Measurements from ENCODE around the gene IL9R. TPM values are rescaled to one million over a fixed set of nuclear protein-coding genes. Genes with fewer than 3 reads are reported as not detected.
"Not testable (repeated sequence)": the region's sequence is repeated elsewhere in the genome, so short reads cannot be mapped to it uniquely, and the experiment has no call there.

Gene IL9R
- 0.22 TPM for total RNA-seq
- long read RNA-seq = 0 reads

DNA sequence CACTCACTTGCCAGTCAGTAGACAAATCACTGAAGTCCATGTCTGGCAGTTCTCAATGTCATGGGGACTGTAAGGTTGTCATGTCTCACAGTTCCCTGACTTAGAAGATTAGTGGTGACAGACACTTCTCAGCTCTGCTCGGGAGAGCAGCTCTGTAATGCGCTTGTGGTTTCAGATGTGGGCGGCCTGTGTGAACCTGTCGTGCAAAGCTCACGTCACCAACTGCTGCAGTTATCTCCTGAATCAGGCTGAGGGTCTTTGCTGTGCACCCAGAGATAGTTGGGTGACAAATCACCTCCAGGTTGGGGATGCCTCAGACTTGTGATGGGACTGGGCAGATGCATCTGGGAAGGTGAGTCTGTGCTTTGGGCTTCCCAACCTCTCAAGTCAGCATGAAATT is at the start of gene IL9R:
IL9R (plus strand) TSS at position 261 of the 400 bp plus-strand sequence; CDS start at position 325, 64 bp downstream.
- no peak for DNase-seq (ENCODE audit: low spot score)

DNA sequence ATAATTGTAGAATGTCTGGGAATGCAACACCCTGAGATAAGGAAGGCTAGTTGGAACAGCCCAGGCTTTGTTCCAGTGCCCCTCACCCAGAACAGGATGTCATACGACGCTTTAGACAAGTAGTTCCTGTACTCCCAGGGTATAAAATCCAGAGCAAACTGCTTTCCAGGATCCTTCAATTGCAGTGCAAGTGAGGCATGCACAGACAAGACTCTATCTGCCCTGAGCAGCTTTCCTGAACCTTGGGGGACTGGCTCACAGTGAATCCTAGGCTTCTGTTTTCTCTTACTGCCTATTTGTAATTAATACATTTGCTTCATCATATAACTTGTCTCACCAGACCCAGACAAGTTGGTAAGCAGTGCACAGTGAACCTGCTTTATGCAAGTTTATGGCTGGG is 48.4 kb upstream of the IL9R start:
- no peak for DNase-seq (ENCODE audit: low spot score)

DNA sequence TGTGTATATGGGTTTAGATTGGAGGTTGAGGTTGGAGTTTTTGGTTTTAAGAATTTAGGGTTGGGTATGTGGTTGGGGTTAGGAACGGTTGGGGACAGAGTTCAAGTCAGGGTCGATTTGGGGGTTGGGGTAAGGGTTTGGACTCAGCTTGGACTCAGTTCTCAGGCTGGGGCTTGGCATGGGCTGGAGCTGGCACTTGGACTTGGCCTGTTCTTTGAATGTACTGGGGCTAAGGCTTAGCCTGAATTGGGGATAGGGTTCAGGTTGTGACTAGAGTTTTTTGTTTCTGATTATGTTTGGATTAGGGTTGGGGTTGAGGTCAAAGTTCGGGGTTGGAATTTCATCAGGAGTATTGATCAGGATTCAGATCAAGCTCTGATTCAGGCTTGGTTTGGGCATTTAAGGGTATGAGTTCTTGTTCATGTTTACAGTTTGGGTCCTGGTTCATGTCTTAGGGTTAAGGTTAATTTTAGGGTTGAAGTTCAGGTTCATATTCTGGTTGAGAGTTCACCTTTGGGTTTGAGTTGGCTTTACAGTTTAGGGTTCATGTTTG is 46.2 kb upstream of the IL9R start:
- no peak for DNase-seq (ENCODE audit: low spot score)

DNA sequence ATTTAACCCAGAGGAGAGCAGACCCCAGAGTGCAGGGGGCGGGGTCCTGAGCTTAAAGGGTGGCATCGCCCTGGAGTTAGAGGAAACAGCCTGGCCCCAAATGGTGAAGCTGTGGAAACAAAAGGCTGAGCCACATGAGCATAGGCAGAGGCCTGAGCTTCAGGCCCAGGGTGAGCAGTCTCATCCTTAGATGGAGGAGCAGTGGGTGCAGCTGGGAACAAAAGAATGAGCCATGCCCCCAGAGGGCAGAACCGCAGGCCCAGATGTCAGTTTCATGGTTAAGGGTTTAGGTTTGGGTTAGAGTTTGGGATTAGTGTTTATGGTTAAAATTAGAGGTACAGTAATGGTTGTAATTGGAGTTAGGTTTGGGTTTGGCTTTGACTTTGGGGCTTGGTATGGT is 44.4 kb upstream of the IL9R start:
- no peak for DNase-seq (ENCODE audit: low spot score)

DNA sequence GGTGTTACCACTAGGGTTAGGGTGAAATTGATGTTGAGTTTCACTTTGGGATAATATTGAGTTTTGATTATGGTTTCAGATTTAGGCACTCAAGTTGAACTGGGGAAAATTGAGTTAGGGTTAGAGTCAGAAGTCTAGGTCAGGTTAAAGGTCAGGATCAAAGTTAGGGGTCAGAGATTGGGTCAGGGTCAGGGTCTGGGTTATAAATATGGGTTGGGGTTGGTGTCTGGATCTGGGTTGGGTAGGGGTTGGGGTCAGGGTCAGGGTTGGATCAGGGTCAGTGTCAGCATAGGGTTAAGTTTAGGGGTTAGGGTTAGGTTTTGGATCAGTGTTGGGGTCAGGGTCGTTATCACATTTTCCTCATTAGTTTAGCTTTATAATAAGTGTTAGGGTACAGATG is 42.7 kb upstream of the IL9R start:
- DNase-seq (ENCODE audit: low spot score) = no peak

DNA sequence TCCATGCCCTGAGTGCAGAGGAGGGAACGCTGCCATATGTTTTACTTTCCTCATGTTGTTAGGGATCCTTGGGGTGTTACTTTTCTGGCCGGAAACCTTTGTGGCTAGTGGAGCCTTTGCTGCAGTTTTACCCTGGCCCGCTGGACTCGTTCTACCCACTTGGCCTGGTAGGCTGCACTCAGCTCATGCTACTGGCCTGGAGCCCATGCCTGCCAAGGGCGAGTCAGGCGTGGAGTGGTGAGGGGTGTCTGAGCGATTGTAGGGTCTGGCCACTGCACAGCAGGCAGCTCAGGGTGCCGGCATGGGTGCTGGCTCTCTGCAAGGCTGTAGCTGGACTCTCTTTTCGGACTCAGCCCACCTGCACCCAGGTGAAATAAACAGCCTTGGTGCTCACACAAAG is 41.4 kb upstream of the IL9R start:
- DNase-seq (ENCODE audit: low spot score) = no peak

DNA sequence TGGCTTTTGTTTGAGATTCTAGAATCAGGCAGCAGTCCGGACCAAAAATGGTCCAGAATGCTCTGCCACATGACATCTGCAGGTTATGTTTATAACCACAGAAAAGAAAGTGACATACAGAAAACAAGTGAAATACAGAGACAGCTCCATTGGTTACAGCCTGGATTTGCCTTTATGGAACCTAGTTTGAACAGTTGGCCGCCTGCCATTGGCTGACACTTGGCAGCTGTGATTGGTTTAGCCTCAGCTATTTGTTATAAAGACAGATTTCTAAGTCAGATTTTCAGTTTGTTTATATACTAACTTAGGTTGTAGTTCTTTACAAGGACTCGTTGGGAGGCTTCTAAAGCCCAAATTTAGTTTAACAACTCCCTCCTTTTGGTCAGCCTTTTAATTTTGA is 40.8 kb upstream of the IL9R start:
- no peak for DNase-seq (ENCODE audit: low spot score)

GRCh38 chrX:155957843-155958242 is 39.7 kb upstream of the IL9R start:
- DNase-seq (ENCODE audit: low spot score) = no peak

- no peak for DNase-seq (ENCODE audit: low spot score)
These were observed 38.4 kb upstream of the IL9R start for GRCh38 chrX:155959018-155959587.

GRCh38 chrX:155962906-155963305 is 34.6 kb upstream of the IL9R start:
- no peak for DNase-seq (ENCODE audit: low spot score)

DNA sequence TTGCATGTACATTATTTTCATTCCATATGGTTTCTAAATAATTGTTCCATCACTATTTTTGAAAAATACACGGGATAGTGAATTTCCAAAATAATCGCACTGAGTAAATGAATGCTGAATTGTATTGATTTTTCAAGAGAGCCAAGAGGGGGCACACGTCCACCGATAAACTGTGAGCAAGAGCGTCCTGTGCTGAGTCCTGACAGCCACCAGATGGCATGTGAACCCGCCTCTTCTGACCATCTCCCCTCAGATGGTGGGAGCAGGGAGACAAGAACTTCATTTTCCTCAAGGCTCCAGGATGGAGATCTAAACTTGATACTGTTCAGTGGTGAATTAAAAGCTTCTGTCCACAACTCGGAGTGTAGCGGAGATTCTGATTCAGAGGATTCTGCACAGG is 30.6 kb upstream of the IL9R start:
- DNase-seq (ENCODE audit: low spot score) = no peak

- no peak for DNase-seq (ENCODE audit: low spot score)
These were observed 29.7 kb upstream of the IL9R start for GRCh38 chrX:155967653-155968325.

- DNase-seq (ENCODE audit: low spot score) = no peak
These were observed 29.2 kb upstream of the IL9R start for GRCh38 chrX:155968326-155968661.

DNA sequence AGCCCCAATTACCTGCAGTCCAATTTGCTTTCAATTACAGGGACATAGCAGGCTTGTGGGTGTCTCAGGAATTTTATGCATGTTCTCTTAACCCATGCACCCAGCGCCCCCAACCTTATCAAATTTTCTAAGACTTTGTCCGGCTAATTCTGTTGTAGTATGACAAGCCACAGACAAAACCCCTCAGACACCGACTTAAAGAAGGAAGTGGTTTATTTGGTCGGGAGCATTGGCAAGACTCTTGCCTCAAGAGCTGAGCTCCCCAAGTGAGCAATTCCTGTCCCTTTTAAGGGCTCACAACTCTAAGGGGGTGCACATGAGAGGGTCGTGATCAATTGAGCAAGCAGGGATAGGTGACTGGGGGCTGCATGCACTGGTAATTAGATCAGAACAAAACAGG is 28.7 kb upstream of the IL9R start:
- DNase-seq (ENCODE audit: low spot score) = no peak

- not testable (repeated sequence) for DNase-seq (ENCODE audit: low spot score)
These were observed 25.8 kb upstream of the IL9R start for GRCh38 chrX:155971658-155972057.

DNA sequence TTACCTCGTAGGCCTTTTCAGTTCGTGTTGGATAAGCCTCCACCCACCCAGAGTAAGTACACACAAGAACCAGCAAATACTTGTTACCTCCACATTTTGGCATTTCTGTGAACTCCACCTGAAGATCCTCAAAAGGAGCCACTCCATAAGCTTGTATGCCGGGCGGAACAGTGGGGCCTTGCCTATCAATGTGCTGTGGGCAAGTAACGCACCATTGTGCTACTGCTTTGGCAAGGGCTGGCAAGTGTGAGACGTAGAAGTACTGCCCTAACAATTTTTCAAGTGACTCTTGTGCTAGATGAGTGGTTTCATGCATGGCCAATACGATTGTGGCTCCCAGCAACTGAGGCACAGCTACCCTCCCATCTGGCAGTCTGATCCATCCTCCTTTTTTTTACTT is 25.3 kb upstream of the IL9R start:
- not testable (repeated sequence) for DNase-seq (ENCODE audit: low spot score)

- no peak for DNase-seq (ENCODE audit: low spot score)
These were observed 14.2 kb upstream of the IL9R start for GRCh38 chrX:155983326-155983725.

DNA sequence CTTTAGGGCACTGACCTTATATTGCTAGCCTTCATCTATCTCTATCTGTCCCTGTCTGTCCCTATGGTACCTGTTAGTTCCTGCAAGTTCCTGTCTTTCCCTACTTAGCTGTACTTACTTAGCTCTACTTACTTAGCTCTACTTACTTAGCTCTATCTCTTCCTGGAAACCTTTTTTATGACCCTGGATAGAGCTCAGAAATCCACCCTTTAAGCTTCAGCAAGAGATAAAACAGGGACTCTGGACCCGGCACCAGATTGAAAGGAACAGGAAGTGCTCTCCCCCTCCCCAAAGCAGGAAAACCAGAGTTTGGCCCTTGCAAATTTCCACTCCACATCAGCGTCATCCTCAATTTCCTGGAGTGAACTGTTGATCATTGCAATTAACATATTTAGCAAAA is 12.3 kb upstream of the IL9R start:
- no peak for DNase-seq (ENCODE audit: low spot score)

- not testable (repeated sequence) for DNase-seq (ENCODE audit: low spot score)
These were observed 10.5 kb upstream of the IL9R start for GRCh38 chrX:155986995-155987394.

DNA sequence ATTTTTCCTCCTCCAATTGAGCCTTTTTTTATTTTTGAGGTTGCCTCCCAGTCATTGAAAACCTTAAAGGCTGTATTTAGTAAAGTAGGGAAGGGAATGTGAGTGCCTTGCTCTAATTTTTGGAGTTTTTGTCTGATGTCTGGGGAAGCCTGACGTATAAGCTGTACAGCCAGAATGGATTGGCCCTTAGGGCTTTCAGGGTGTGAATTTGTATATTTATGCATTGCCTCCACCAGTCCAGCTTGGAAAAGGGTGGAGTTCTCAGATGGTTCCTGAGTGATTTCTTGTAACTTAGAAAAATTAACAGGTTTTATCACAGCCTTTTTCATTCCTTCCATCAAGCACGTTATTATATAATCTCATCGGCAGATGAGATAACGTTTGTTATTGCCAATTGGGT is 8.6 kb upstream of the IL9R start:
- DNase-seq (ENCODE audit: low spot score) = no peak

DNA sequence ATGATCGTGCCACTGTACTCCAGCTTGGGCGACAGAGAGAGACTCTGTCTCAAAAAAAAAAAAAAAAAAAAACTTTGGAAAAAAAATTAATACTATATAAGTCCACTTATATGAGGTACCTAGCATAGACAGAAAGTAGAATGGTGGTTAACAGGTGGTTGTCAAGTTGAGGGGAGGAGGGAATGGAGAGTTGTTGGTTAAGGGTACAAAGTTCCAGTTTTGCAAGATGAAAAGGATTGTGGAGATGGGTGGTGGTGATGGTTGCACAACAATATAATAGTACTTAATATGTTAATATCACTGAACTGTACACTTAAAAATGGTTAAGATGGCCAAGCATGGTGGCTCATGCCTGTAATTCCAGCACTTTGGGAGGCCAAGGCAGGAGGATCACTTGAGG is 4.1 kb upstream of the IL9R start:
- no peak for DNase-seq (ENCODE audit: low spot score)

- no peak for DNase-seq (ENCODE audit: low spot score)
These were observed 2.1 kb upstream of the IL9R start for GRCh38 chrX:155995321-155995875.

DNA sequence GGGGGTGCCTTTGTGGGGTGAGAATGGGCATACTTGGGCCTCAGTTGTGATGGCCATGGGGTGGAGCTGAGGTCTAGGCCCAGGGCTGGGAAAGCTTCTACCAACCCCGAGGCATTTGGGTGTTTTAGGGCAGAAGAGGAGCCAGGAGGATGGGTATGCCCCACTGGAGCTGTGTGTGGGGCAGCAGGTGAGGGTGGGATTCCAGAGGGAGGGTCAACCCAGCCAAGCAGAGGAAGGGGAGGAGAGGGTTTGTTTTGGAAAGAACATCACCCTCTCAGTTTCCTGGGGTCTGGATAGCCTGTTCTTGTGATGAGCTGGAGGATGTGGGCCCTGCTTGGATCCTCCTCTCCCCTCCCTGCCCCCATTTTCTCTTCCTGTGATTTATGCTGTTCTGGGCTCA is 620 bp downstream of the IL9R start:
- DNase-seq (ENCODE audit: low spot score) = no peak
